ENCODE measurements around the gene BPTF. TPM values are rescaled to one million over a fixed set of nuclear protein-coding genes. Genes with fewer than 3 reads are reported as not detected.
"Not testable (repeated sequence)": the region's sequence is repeated elsewhere in the genome, so short reads cannot be mapped to it uniquely, and the experiment has no call there.

BPTF gene
- total RNA-seq, 2 experiments from 2014 or later = 117 to 125 TPM

DNA sequence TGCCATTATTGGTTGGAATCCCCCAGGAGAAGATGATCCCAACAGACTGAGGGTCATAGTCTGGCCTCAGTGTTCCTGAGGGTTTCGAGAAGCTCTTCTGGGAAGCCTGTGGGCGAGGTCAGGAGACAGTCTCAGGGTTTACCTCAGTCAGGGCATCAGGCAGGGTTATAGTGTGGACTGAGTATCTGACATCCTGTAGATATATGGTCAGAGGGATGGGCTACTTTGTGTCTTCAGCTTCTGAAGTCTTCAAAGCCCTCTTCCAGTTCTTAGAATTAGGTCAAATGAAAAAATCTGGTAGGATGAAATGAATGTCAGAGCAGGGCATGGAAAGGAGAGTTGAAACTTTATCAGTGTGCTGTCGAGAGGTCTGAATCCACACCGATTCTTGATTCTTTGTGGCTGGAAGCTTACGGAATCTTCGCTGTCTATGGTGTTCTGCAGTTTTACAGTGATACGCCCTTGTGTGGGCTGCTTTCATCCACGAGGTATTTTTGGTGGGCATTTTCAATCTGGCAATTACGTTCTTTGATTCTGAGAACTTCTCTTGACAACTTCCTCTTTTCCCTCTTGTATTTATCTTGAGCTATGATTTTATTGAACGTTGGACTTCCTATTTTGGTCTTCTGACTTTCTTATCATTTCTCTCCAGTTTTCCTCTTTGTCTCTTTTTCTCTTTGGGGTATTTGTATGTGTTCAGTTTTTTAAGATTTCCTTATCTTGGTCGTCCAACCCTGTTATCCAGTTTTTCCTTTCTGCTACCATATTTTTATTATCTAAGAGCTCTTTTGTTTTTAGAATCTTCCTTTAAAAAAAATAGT lies 30.4 kb downstream of the BPTF start:
- peaks cover 17% of the 10 kb centered on the region for H3K36me3 ChIP-seq (ENCODE audit: insufficient read depth, low read length)
- H3K27ac ChIP-seq (ENCODE audit: low read depth in 1 of 2, low read length in 2 of 2) = no peak overlapping the region
- ChIA-PET CTCF (interaction anchor here (1.0 kb wide), 1 partner anchor 20 kb away, joined by 3 read pairs; no protein-coding TSS in a partner anchor), POLR2A (interaction anchor here (0.6 kb wide), 2 partner anchors 22 to 36 kb away, joined by 3 read pairs; no protein-coding TSS in a partner anchor)
- DNase-seq = peak in 1 of 14 experiments; percentile 4
- no peaks in the 10 kb centered on the region for H3K9me3 ChIP-seq (ENCODE audit: control insufficient read depth in 1 of 2, insufficient read depth in 1 of 2, low read length in 2 of 2)
- Mint-ChIP-seq H3K27ac (peak overlapping the region; percentile 78), H3K9me3 (no peaks in the 10 kb centered on the region), H3K27me3 (no peaks in the 10 kb centered on the region), H3K36me3 (ENCODE audit: low read depth) (peaks cover 66% of the 10 kb centered on the region), H3K4me3 (peak overlapping the region; percentile 72), H3K4me1 (ENCODE audit: low read depth) (peaks cover 94% of the 10 kb centered on the region)
- no peaks in the 10 kb centered on the region for H3K27me3 ChIP-seq (ENCODE audit: control insufficient read depth in 1 of 2, insufficient read depth in 2 of 2, low read length in 2 of 2)
- peak overlapping the region; percentile 4 for H3K4me3 ChIP-seq (ENCODE audit: low read length)
- ATAC-seq (ENCODE audit: poor library complexity) = no peak
- intact Hi-C loops (cut with DNase I, micrococcal nuclease) = no loop called here
- no peak for TF ChIP-seq CTCF (IDR thresholded peaks at IDR 0.05)
- peaks cover 44% of the 10 kb centered on the region for H3K4me1 ChIP-seq (ENCODE audit: insufficient read depth, low read length)

GRCh38 chr17:67856402-67856801 lies 31.1 kb downstream of the BPTF start:
- H3K9me3 ChIP-seq (ENCODE audit: control insufficient read depth in 1 of 2, insufficient read depth in 1 of 2, low read length in 2 of 2); DNase-seq; H3K27me3 Mint-ChIP-seq; H3K4me3 ChIP-seq (ENCODE audit: low read length); H3K9me3 Mint-ChIP-seq; H3K27me3 ChIP-seq (ENCODE audit: control insufficient read depth in 1 of 2, insufficient read depth in 2 of 2, low read length in 2 of 2); intact Hi-C loops (cut with DNase I, micrococcal nuclease); H3K27ac ChIP-seq (ENCODE audit: low read depth in 1 of 2, low read length in 2 of 2): not testable (repeated sequence)
- ChIA-PET CTCF (interaction anchor here (1.0 kb wide), 1 partner anchor 19 kb away, joined by 3 read pairs; no protein-coding TSS in a partner anchor), POLR2A (interaction anchor here (0.6 kb wide), 2 partner anchors 23 to 35 kb away, joined by 3 read pairs; no protein-coding TSS in a partner anchor)
- peaks cover 95% of the 10 kb centered on the region for H3K4me1 Mint-ChIP-seq (ENCODE audit: low read depth)
- peaks cover 46% of the 10 kb centered on the region for H3K4me1 ChIP-seq (ENCODE audit: insufficient read depth, low read length)
- H3K4me3 Mint-ChIP-seq = peak overlapping the region; percentile 72
- H3K36me3 Mint-ChIP-seq (ENCODE audit: low read depth) = peaks cover 61% of the 10 kb centered on the region
- peak; percentile 43 for ATAC-seq (ENCODE audit: poor library complexity)
- H3K27ac Mint-ChIP-seq = peak overlapping the region; percentile 78
- H3K36me3 ChIP-seq (ENCODE audit: insufficient read depth, low read length) = peaks cover 17% of the 10 kb centered on the region

DNA sequence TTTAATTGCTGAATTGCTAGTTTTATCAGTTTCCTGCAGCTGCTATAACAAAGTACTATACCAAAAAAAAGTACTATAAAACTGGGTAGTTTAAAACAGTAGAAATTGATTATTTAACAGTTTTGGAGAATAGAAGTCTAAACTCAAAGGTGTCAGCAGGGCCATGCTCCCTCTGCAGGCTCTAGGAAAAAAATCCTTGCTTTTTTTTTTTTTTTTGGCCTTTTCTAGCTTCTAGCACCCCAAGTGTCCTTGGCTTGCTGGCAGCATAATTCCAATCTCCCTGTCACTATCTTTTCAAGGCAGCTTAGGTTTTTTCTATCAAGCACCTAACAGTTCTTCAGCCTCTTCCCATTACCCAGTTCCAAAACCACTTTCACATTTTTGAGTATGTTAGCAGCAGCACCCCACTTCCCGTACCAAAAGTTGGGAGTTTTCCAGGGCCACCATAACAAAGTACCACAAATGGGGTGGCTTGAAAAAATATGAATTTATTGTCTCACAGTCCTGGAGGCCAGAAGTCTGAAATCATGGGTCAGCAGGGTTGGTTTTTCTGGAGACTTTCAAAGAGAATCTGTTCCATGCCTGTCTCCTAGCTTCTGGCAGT lies 37.4 kb downstream of the BPTF start:
- H3K9me3 Mint-ChIP-seq = no peaks in the 10 kb centered on the region
- Histone ChIP-seq H3K27me3 (ENCODE audit: control insufficient read depth in 1 of 2, insufficient read depth in 2 of 2, low read length in 2 of 2) (no peaks in the 10 kb centered on the region), H3K9me3 (ENCODE audit: control insufficient read depth in 1 of 2, insufficient read depth in 1 of 2, low read length in 2 of 2) (no peaks in the 10 kb centered on the region), H3K4me3 (ENCODE audit: low read length) (no peak overlapping the region), H3K36me3 (ENCODE audit: insufficient read depth, low read length) (peaks cover 23% of the 10 kb centered on the region), H3K27ac (ENCODE audit: low read depth in 1 of 2, low read length in 2 of 2) (no peak overlapping the region), H3K4me1 (ENCODE audit: insufficient read depth, low read length) (peaks cover 18% of the 10 kb centered on the region)
- CTCF ChIA-PET = interaction anchor here (0.6 to 1.4 kb wide), 3 partner anchors 20 to 169 kb away, joined by 3 to 4 read pairs (median 3); no protein-coding TSS in a partner anchor
- H3K4me1 Mint-ChIP-seq (ENCODE audit: low read depth) = peaks cover 79% of the 10 kb centered on the region
- no peak for ATAC-seq (ENCODE audit: poor library complexity)
- peaks cover 48% of the 10 kb centered on the region for H3K36me3 Mint-ChIP-seq (ENCODE audit: low read depth)
- H3K27ac Mint-ChIP-seq = peak overlapping the region; percentile 71
- no peak for TF ChIP-seq CTCF (IDR thresholded peaks at IDR 0.05)
- no peaks in the 10 kb centered on the region for H3K27me3 Mint-ChIP-seq
- no peak for DNase-seq
- no peak overlapping the region for H3K4me3 Mint-ChIP-seq
- intact Hi-C loops (cut with DNase I, micrococcal nuclease) = no loop called here
- POLR2A ChIA-PET = interaction anchor here (1.2 kb wide), 1 partner anchor 48 kb away, joined by 3 read pairs; no protein-coding TSS in a partner anchor

Measured in CD4-positive, alpha-beta T cell (primary cell).